SK-N-MC (cell line): ENCODE measurements around the gene SCRN3.

Experiments used
- EZH2 ChIP-seq: fragments of 200-600 bp; sonication (generic); IDR thresholded peaks from one replicate; pipeline ENCODE4 v1.6.1; 2017; ENCODE audit warnings: antibody characterized with exemption
- FOXP2 ChIP-seq: optimal IDR thresholded peaks from 2 replicates; pipeline ENCODE3; 2011; ENCODE audit warnings: mild to moderate bottlenecking, moderate library complexity; ENCODE audit not compliant: insufficient read depth; ENCODE audit errors: extremely low read length, control extremely low read depth
- POLR2AphosphoS5 ChIP-seq: IDR thresholded peaks from 2 replicates; pipeline ENCODE4 v1.6.1; 2012; ENCODE audit warnings: mild to moderate bottlenecking, low read depth, low read length, borderline replicate concordance

DNA sequence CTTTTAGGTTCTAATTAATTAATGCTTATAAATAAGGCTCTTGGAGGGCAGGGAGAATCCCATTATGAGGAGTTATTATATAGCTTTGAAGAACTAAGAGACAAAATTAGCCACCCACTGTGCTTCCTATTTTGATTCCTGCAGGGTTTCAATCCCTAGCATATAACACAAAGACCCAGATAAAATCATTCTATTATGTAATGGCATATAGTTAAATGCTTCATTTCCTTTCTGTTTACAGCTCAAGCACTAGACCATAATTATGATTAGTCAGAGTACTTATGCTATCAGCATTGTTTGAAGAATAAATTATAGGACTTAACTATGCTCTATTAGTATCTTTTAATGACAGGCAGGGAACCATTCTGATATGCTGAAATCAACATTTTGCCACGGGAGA, 82.2 kb downstream of the SCRN3 start:
- TF ChIP-seq EZH2 (no peak), POLR2AphosphoS5 (peak; percentile 63; the same call in 1 of the 2 replicates), FOXP2 (no peak)
